ENCODE data around the gene MAD1L1.

MAD1L1 gene

GRCh38 chr7:2224934-2225333 is 7.8 kb downstream of the MAD1L1 start:
- Histone ChIP-seq H2AFZ (ENCODE audit: low read depth, low read length) (no peak overlapping the region), H3K27me3 (ENCODE audit: control insufficient read depth in 1 of 2, insufficient read depth in 1 of 2, low read length in 2 of 2) (no peaks in the 10 kb centered on the region), H3K9ac (ENCODE audit: low read length) (no peak overlapping the region), H4K91ac (ENCODE audit: low read length) (no peak overlapping the region), H3K4me3 (ENCODE audit: insufficient read depth in 1 of 2, low read depth in 1 of 2, low read length in 2 of 2) (no peak overlapping the region), H3K23ac (ENCODE audit: low read length in 2 of 2) (no peak overlapping the region), H2AK5ac (ENCODE audit: low read length, severe bottlenecking) (no peak overlapping the region), H3K4me2 (ENCODE audit: low read length, poor library complexity, severe bottlenecking) (no peak overlapping the region), H2BK12ac (ENCODE audit: low read length in 2 of 2) (no peak overlapping the region), H3K4ac (ENCODE audit: low read depth in 1 of 2, low read length in 2 of 2) (no peak overlapping the region), H3K36me3 (ENCODE audit: control insufficient read depth in 1 of 2, insufficient read depth in 2 of 2, low read depth in 1 of 2, low read length in 2 of 2) (peaks cover 65 to 94% of the 10 kb centered on the region in 2 experiments), H2BK15ac (ENCODE audit: low read depth, poor library complexity, severe bottlenecking) (no peak overlapping the region), H3K14ac (ENCODE audit: low read length in 2 of 2) (no peak overlapping the region), H4K8ac (ENCODE audit: low read length) (no peak overlapping the region), H3K79me1 (replicated peaks; ENCODE audit: low read length, poor library complexity, severe bottlenecking) (peaks cover 74% of the 10 kb centered on the region), H3K4me1 (ENCODE audit: control insufficient read depth, insufficient read depth, low read depth, low read length) (peaks cover 2% of the 10 kb centered on the region), H3K27ac (ENCODE audit: low read length, poor library complexity, severe bottlenecking) (no peak overlapping the region), H2BK5ac (ENCODE audit: low read depth, low read length, poor library complexity, severe bottlenecking) (no peak overlapping the region), H2BK120ac (ENCODE audit: low read depth, low read length) (no peak overlapping the region), H3K18ac (ENCODE audit: low read depth in 1 of 2, low read length in 2 of 2) (no peak overlapping the region), H3K9me3 (ENCODE audit: control insufficient read depth, low read length) (no peaks in the 10 kb centered on the region)
- no peak for DNase-seq
- WGBS, result 78% methylated on average over 4 of the region's 4 CpGs

- Histone ChIP-seq H2BK12ac (ENCODE audit: low read length in 2 of 2) (no peak overlapping the region), H2BK15ac (ENCODE audit: low read depth, poor library complexity, severe bottlenecking) (no peak overlapping the region), H2BK120ac (ENCODE audit: low read depth, low read length) (no peak overlapping the region), H3K36me3 (ENCODE audit: control insufficient read depth in 1 of 2, insufficient read depth in 2 of 2, low read depth in 1 of 2, low read length in 2 of 2) (peaks cover 63 to 92% of the 10 kb centered on the region in 2 experiments), H3K79me1 (replicated peaks; ENCODE audit: low read length, poor library complexity, severe bottlenecking) (peaks cover 73% of the 10 kb centered on the region), H3K9me3 (ENCODE audit: control insufficient read depth, low read length) (no peaks in the 10 kb centered on the region), H3K4me2 (ENCODE audit: low read length, poor library complexity, severe bottlenecking) (no peak overlapping the region), H2BK5ac (ENCODE audit: low read depth, low read length, poor library complexity, severe bottlenecking) (no peak overlapping the region), H3K4me1 (ENCODE audit: control insufficient read depth, insufficient read depth, low read depth, low read length) (peaks cover 3% of the 10 kb centered on the region), H2AFZ (ENCODE audit: low read depth, low read length) (no peak overlapping the region), H3K4ac (ENCODE audit: low read depth in 1 of 2, low read length in 2 of 2) (no peak overlapping the region), H3K14ac (ENCODE audit: low read length in 2 of 2) (no peak overlapping the region), H2AK5ac (ENCODE audit: low read length, severe bottlenecking) (no peak overlapping the region), H3K27me3 (ENCODE audit: control insufficient read depth in 1 of 2, insufficient read depth in 1 of 2, low read length in 2 of 2) (no peaks in the 10 kb centered on the region), H3K4me3 (ENCODE audit: insufficient read depth in 1 of 2, low read depth in 1 of 2, low read length in 2 of 2) (no peak overlapping the region), H3K9ac (ENCODE audit: low read length) (no peak overlapping the region), H3K23ac (ENCODE audit: low read length in 2 of 2) (no peak overlapping the region), H4K91ac (ENCODE audit: low read length) (no peak overlapping the region), H4K8ac (ENCODE audit: low read length) (no peak overlapping the region), H3K27ac (ENCODE audit: low read length, poor library complexity, severe bottlenecking) (no peak overlapping the region), H3K18ac (ENCODE audit: low read depth in 1 of 2, low read length in 2 of 2) (no peak overlapping the region)
- DNase-seq, result no peak
- WGBS, result 95% methylated on average over 13 of the region's 13 CpGs
Measured at GRCh38 chr7:2224491-2224928, 8.2 kb downstream of the MAD1L1 start.

- H3K14ac ChIP-seq (ENCODE audit: low read length in 2 of 2), result no peak overlapping the region
- H3K9ac ChIP-seq (ENCODE audit: low read length), result no peak overlapping the region
- no peak overlapping the region for H2BK12ac ChIP-seq (ENCODE audit: low read length in 2 of 2)
- H3K4me3 ChIP-seq (ENCODE audit: insufficient read depth in 1 of 2, low read depth in 1 of 2, low read length in 2 of 2), result no peak overlapping the region
- no peaks in the 10 kb centered on the region for H3K27me3 ChIP-seq (ENCODE audit: control insufficient read depth in 1 of 2, insufficient read depth in 1 of 2, low read length in 2 of 2)
- no peak overlapping the region for H3K23ac ChIP-seq (ENCODE audit: low read length in 2 of 2)
- H3K79me1 ChIP-seq (replicated peaks; ENCODE audit: low read length, poor library complexity, severe bottlenecking), result peaks cover 69% of the 10 kb centered on the region
- no peak overlapping the region for H2BK15ac ChIP-seq (ENCODE audit: low read depth, poor library complexity, severe bottlenecking)
- H3K27ac ChIP-seq (ENCODE audit: low read length, poor library complexity, severe bottlenecking), result no peak overlapping the region
- no peak overlapping the region for H3K4me2 ChIP-seq (ENCODE audit: low read length, poor library complexity, severe bottlenecking)
- H2AFZ ChIP-seq (ENCODE audit: low read depth, low read length), result no peak overlapping the region
- no peak overlapping the region for H2BK5ac ChIP-seq (ENCODE audit: low read depth, low read length, poor library complexity, severe bottlenecking)
- no peak for DNase-seq
- H2AK5ac ChIP-seq (ENCODE audit: low read length, severe bottlenecking), result no peak overlapping the region
- H3K9me3 ChIP-seq (ENCODE audit: control insufficient read depth, low read length), result no peaks in the 10 kb centered on the region
- H3K18ac ChIP-seq (ENCODE audit: low read depth in 1 of 2, low read length in 2 of 2), result no peak overlapping the region
- H2BK120ac ChIP-seq (ENCODE audit: low read depth, low read length), result no peak overlapping the region
- H4K91ac ChIP-seq (ENCODE audit: low read length), result no peak overlapping the region
- no peak overlapping the region for H3K4ac ChIP-seq (ENCODE audit: low read depth in 1 of 2, low read length in 2 of 2)
- peaks cover 3% of the 10 kb centered on the region for H3K4me1 ChIP-seq (ENCODE audit: control insufficient read depth, insufficient read depth, low read depth, low read length)
- no peak overlapping the region for H4K8ac ChIP-seq (ENCODE audit: low read length)
- 97% methylated on average over 17 of the region's 17 CpGs for WGBS
- peaks cover 59 to 92% of the 10 kb centered on the region in 2 experiments for H3K36me3 ChIP-seq (ENCODE audit: control insufficient read depth in 1 of 2, insufficient read depth in 2 of 2, low read depth in 1 of 2, low read length in 2 of 2)
Measured at GRCh38 chr7:2223321-2223720, 9.4 kb downstream of the MAD1L1 start.

- Histone ChIP-seq H2AK5ac (ENCODE audit: low read length, severe bottlenecking) (no peak overlapping the region), H4K8ac (ENCODE audit: low read length) (no peak overlapping the region), H3K4me3 (ENCODE audit: insufficient read depth in 1 of 2, low read depth in 1 of 2, low read length in 2 of 2) (no peak overlapping the region), H4K91ac (ENCODE audit: low read length) (peak overlapping the region; percentile 54), H2BK5ac (ENCODE audit: low read depth, low read length, poor library complexity, severe bottlenecking) (no peak overlapping the region), H3K4ac (ENCODE audit: low read depth in 1 of 2, low read length in 2 of 2) (no peak overlapping the region), H3K27ac (ENCODE audit: low read length, poor library complexity, severe bottlenecking) (no peak overlapping the region), H2BK12ac (ENCODE audit: low read length in 2 of 2) (no peak overlapping the region), H3K4me2 (ENCODE audit: low read length, poor library complexity, severe bottlenecking) (no peak overlapping the region), H3K14ac (ENCODE audit: low read length in 2 of 2) (no peak overlapping the region), H2BK15ac (ENCODE audit: low read depth, poor library complexity, severe bottlenecking) (no peak overlapping the region), H2BK120ac (ENCODE audit: low read depth, low read length) (no peak overlapping the region), H3K9ac (ENCODE audit: low read length) (no peak overlapping the region), H3K18ac (ENCODE audit: low read depth in 1 of 2, low read length in 2 of 2) (no peak overlapping the region), H3K79me1 (replicated peaks; ENCODE audit: low read length, poor library complexity, severe bottlenecking) (peaks cover 63% of the 10 kb centered on the region), H3K4me1 (ENCODE audit: control insufficient read depth, insufficient read depth, low read depth, low read length) (peaks cover 3% of the 10 kb centered on the region), H2AFZ (ENCODE audit: low read depth, low read length) (no peak overlapping the region), H3K23ac (ENCODE audit: low read length in 2 of 2) (no peak overlapping the region), H3K27me3 (ENCODE audit: control insufficient read depth in 1 of 2, insufficient read depth in 1 of 2, low read length in 2 of 2) (no peaks in the 10 kb centered on the region), H3K36me3 (ENCODE audit: control insufficient read depth in 1 of 2, insufficient read depth in 2 of 2, low read depth in 1 of 2, low read length in 2 of 2) (peaks cover 62 to 93% of the 10 kb centered on the region in 2 experiments), H3K9me3 (ENCODE audit: control insufficient read depth, low read length) (no peaks in the 10 kb centered on the region)
- WGBS, result 98% methylated on average over 22 of the region's 22 CpGs
- no peak for DNase-seq
Measured at GRCh38 chr7:2222516-2222915, 10.2 kb downstream of the MAD1L1 start.

Data from mesenchymal stem cell (in vitro differentiated cells and primary cell).